Measurements from ENCODE around the gene PLEKHB1.

PLEKHB1 gene

GRCh38 chr11:73645972-73646631, at the start of gene PLEKHB1:
Gene PLEKHB1 (plus strand): TSS chr11:73646581. CDS start chr11:73646609, 28 bp downstream.
- in situ Hi-C loops (cut with HindIII; ENCODE audit: low pct_unique_long_range_greater_than_20kb, low sequenced_read_pairs), result no loop called here

GRCh38 chr11:73597336-73597955, 48.9 kb upstream of the PLEKHB1 start:
- no peak for TF ChIP-seq JUND (IDR thresholded peaks at IDR 0.05; ENCODE audit: low read depth)
- DNase-seq (ENCODE audit: low read depth in 1 of 2, low spot score in 1 of 2), result no peak
- in situ Hi-C loops (cut with HindIII; ENCODE audit: low pct_unique_long_range_greater_than_20kb, low sequenced_read_pairs), result no loop called here

More at GRCh38 chr11:73645972-73646631, at the start of gene PLEKHB1:
- no peak for DNase-seq (ENCODE audit: low read depth in 1 of 2, low spot score in 1 of 2)
- no peak for TF ChIP-seq JUND (IDR thresholded peaks at IDR 0.05; ENCODE audit: low read depth)

- TF ChIP-seq JUND (IDR thresholded peaks at IDR 0.05; ENCODE audit: low read depth), result no peak
These were observed 48.2 kb upstream of the PLEKHB1 start, which contains the start of gene FAM168A for GRCh38 chr11:73597956-73598718. Gene FAM168A (minus strand): TSS chr11:73598112. CDS start chr11:73468474, 129,638 bp downstream.

GRCh38 chr11:73598719-73599379, 47.5 kb upstream of the PLEKHB1 start:
- DNase-seq (ENCODE audit: low read depth in 1 of 2, low spot score in 1 of 2), result no peak
- no peak for TF ChIP-seq JUND (IDR thresholded peaks at IDR 0.05; ENCODE audit: low read depth)
- in situ Hi-C loops (cut with HindIII; ENCODE audit: low pct_unique_long_range_greater_than_20kb, low sequenced_read_pairs), result no loop called here

More at GRCh38 chr11:73597956-73598718, 48.2 kb upstream of the PLEKHB1 start, which contains the start of gene FAM168A:
- DNase-seq (ENCODE audit: low read depth in 1 of 2, low spot score in 1 of 2), result peak; percentile 94 to 99
- in situ Hi-C loops (cut with HindIII; ENCODE audit: low pct_unique_long_range_greater_than_20kb, low sequenced_read_pairs), result no loop called here

GRCh38 chr11:73612601-73613140, 33.7 kb upstream of the PLEKHB1 start:
- DNase-seq (ENCODE audit: low read depth in 1 of 2, low spot score in 1 of 2), result no peak
- in situ Hi-C loops (cut with HindIII; ENCODE audit: low pct_unique_long_range_greater_than_20kb, low sequenced_read_pairs), result no loop called here
- TF ChIP-seq JUND (IDR thresholded peaks at IDR 0.05; ENCODE audit: low read depth), result no peak

- no peak for DNase-seq (ENCODE audit: low read depth in 1 of 2, low spot score in 1 of 2)
- in situ Hi-C loops (cut with HindIII; ENCODE audit: low pct_unique_long_range_greater_than_20kb, low sequenced_read_pairs), result no loop called here
- TF ChIP-seq JUND (IDR thresholded peaks at IDR 0.05; ENCODE audit: low read depth), result no peak
These were observed 31.8 kb upstream of the PLEKHB1 start for GRCh38 chr11:73614591-73614990.

- no peak for TF ChIP-seq JUND (IDR thresholded peaks at IDR 0.05; ENCODE audit: low read depth)
- in situ Hi-C loops (cut with HindIII; ENCODE audit: low pct_unique_long_range_greater_than_20kb, low sequenced_read_pairs), result no loop called here
- DNase-seq (ENCODE audit: low read depth in 1 of 2, low spot score in 1 of 2), result no peak
These were observed 23.3 kb upstream of the PLEKHB1 start for GRCh38 chr11:73622926-73623593.

GRCh38 chr11:73623686-73624085, 22.7 kb upstream of the PLEKHB1 start:
- TF ChIP-seq JUND (IDR thresholded peaks at IDR 0.05; ENCODE audit: low read depth), result no peak
- no peak for DNase-seq (ENCODE audit: low read depth in 1 of 2, low spot score in 1 of 2)
- in situ Hi-C loops (cut with HindIII; ENCODE audit: low pct_unique_long_range_greater_than_20kb, low sequenced_read_pairs), result no loop called here

- DNase-seq (ENCODE audit: low read depth in 1 of 2, low spot score in 1 of 2), result peak; percentile 84 to 87
- TF ChIP-seq JUND (IDR thresholded peaks at IDR 0.05; ENCODE audit: low read depth), result no peak
- in situ Hi-C loops (cut with HindIII; ENCODE audit: low pct_unique_long_range_greater_than_20kb, low sequenced_read_pairs), result no loop called here
These were observed 20.6 kb upstream of the PLEKHB1 start for GRCh38 chr11:73625696-73626318.

- no peak for DNase-seq (ENCODE audit: low read depth in 1 of 2, low spot score in 1 of 2)
- no peak for TF ChIP-seq JUND (IDR thresholded peaks at IDR 0.05; ENCODE audit: low read depth)
- in situ Hi-C loops (cut with HindIII; ENCODE audit: low pct_unique_long_range_greater_than_20kb, low sequenced_read_pairs), result no loop called here
These were observed 16.5 kb upstream of the PLEKHB1 start for GRCh38 chr11:73629907-73630306.

GRCh38 chr11:73632996-73633395, 13.4 kb upstream of the PLEKHB1 start:
- in situ Hi-C loops (cut with HindIII; ENCODE audit: low pct_unique_long_range_greater_than_20kb, low sequenced_read_pairs), result no loop called here
- no peak for TF ChIP-seq JUND (IDR thresholded peaks at IDR 0.05; ENCODE audit: low read depth)
- DNase-seq (ENCODE audit: low read depth in 1 of 2, low spot score in 1 of 2), result no peak
